ENCODE data around the gene PLEKHJ1. TPM values are rescaled to one million over a fixed set of nuclear protein-coding genes. Genes with fewer than 3 reads are reported as not detected.

Gene PLEKHJ1
- total and polyA plus RNA-seq, 9 of the 15 experiments (the other 6 are each of a cell fraction or from before 2014, with no cell fraction given), result 1.5 to 188 (median 63.9) TPM

DNA sequence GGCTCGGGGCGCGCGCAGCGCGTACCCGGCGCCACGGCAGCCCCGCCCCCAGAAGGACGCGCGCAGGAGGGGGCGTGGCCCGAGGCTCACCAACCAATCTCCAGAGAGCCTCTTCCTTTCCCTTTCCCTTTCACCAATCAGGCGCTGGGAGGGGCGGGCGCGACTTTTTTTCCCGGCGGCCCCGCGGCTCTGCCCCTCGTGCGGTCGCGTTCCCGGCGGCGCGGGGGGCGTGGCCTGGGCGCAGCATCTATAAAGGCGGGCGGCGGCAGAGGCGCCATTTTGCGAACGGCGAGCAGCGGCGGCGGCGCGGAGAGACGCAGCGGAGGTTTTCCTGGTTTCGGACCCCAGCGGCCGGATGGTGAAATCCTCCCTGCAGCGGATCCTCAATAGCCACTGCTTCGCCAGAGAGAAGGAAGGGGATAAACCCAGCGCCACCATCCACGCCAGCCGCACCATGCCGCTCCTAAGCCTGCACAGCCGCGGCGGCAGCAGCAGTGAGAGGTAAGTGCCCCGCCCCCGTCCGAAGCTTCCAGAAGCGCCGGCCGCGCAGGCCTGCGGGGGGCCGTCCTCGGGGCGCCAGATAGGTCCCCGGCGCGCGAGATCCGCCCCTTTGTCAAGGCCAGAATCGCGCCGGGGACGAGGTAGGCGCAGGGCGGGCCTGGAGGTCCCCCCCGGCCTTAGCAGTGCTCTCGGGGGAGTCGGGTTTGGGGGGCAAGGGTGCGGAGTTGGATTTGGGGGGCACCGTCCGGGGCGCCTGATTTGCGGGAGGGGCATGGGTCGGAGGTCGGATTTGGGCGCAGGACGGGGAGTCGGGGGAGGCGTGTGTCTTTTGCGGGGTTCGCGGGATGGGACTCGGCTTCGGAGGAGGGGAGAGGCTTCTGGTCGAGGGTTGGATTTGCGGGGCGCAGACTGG lies 33.4 kb upstream of the PLEKHJ1 start (continued):
- peak; percentile 50 for TF ChIP-seq NEUROD1 (IDR thresholded peaks at IDR 0.05; ENCODE audit: borderline replicate concordance, low read depth, low read length, partially characterized antibody)
- no peak for TF ChIP-seq ZFPM2 (CRISPR knock-in tag; IDR thresholded peaks at IDR 0.05)
- TF ChIP-seq ZNF263 (CRISPR knock-in tag; IDR thresholded peaks at IDR 0.05; ENCODE audit: borderline replicate concordance), result no peak; the same call in 1 of the 2 replicates
- TF ChIP-seq ZBED1 (IDR thresholded peaks at IDR 0.05), result peak; percentile 86
- TF ChIP-seq, protein P1, sequence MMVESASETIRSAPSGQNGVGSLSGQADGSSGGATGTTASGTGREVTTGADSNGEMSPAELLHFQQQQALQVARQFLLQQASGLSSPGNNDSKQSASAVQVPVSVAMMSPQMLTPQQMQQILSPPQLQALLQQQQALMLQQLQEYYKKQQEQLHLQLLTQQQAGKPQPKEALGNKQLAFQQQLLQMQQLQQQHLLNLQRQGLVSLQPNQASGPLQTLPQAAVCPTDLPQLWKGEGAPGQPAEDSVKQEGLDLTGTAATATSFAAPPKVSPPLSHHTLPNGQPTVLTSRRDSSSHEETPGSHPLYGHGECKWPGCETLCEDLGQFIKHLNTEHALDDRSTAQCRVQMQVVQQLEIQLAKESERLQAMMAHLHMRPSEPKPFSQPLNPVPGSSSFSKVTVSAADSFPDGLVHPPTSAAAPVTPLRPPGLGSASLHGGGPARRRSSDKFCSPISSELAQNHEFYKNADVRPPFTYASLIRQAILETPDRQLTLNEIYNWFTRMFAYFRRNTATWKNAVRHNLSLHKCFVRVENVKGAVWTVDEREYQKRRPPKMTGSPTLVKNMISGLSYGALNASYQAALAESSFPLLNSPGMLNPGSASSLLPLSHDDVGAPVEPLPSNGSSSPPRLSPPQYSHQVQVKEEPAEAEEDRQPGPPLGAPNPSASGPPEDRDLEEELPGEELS (CRISPR knock-in tag; IDR thresholded peaks at IDR 0.05; ENCODE audit: borderline replicate concordance), result peak; percentile 40; the same call in 1 of the 2 replicates
- TF ChIP-seq ESRRA (IDR thresholded peaks at IDR 0.05; ENCODE audit: borderline replicate concordance, low read depth), result peak; percentile 67
- TF ChIP-seq HNRNPLL (IDR thresholded peaks at IDR 0.05; ENCODE audit: low read depth, low read length, poor library complexity, severe bottlenecking), result peak; percentile 83
- TF ChIP-seq RCOR1 (IDR thresholded peaks at IDR 0.05; ENCODE audit: borderline replicate concordance in 1 of 2, low read depth in 2 of 2, low read length in 2 of 2), result peak in 1 of 2 experiments; percentile 18; a peak in 1 of 4 replicates
- no peak; the same call in 1 of the 2 replicates for TF ChIP-seq JUND (IDR thresholded peaks at IDR 0.05; ENCODE audit: borderline replicate concordance, low read depth, low read length)
- no peak for TF ChIP-seq JUND (tag; IDR thresholded peaks at IDR 0.05; ENCODE audit: borderline replicate concordance, low read depth, low read length)
- peak in 1 of 2 experiments; percentile 61; a peak in 1 of 4 replicates for TF ChIP-seq KDM4B (IDR thresholded peaks at IDR 0.05; ENCODE audit: borderline replicate concordance in 2 of 2, low read depth in 1 of 2)
- TF ChIP-seq DMBX1 (CRISPR knock-in tag; IDR thresholded peaks at IDR 0.05; ENCODE audit: borderline replicate concordance), result 0 out of 2 replicates have a peak, but pooled peaks have one; percentile 87
- no peak for TF ChIP-seq ETV6 (IDR thresholded peaks at IDR 0.05; ENCODE audit: borderline replicate concordance in 1 of 2, low read depth in 2 of 2, low read length in 1 of 2)
- TF ChIP-seq ETV6 (CRISPR knock-in tag; IDR thresholded peaks at IDR 0.05; ENCODE audit: borderline replicate concordance), result no peak
- TF ChIP-seq ETV5 (CRISPR knock-in tag; IDR thresholded peaks at IDR 0.05; ENCODE audit: low read depth), result no peak
- no peak for TF ChIP-seq EWSR1 (IDR thresholded peaks at IDR 0.05; ENCODE audit: borderline replicate concordance, low read depth, partially characterized antibody)
- TF ChIP-seq ZNF384 (IDR thresholded peaks at IDR 0.05; ENCODE audit: low read depth, low read length), result no peak; the same call in 1 of the 2 replicates
- no peak for TF ChIP-seq SRSF3 (IDR thresholded peaks at IDR 0.05; ENCODE audit: insufficient read depth, low read length)
- TF ChIP-seq SMARCC2 (IDR thresholded peaks at IDR 0.05; ENCODE audit: low read depth), result no peak
- no peak for TF ChIP-seq BRF1 (IDR thresholded peaks at IDR 0.05; ENCODE audit: borderline replicate concordance, extremely low read depth, insufficient read length)
- TF ChIP-seq ZNF12 (CRISPR knock-in tag; IDR thresholded peaks at IDR 0.05), result no peak
- peak; percentile 94; the same call in 1 of the 2 replicates for TF ChIP-seq ZNF197 (CRISPR knock-in tag; IDR thresholded peaks at IDR 0.05; ENCODE audit: low read depth)
- TF ChIP-seq CTBP1 (IDR thresholded peaks at IDR 0.05; ENCODE audit: borderline replicate concordance), result peak; percentile 84
- 0 out of 2 replicates have a peak, but pooled peaks have one; percentile 19 for TF ChIP-seq RUNX1 (IDR thresholded peaks at IDR 0.05; ENCODE audit: low read depth)

Measured in K562 (cell line).